HG03575 (cell line): ENCODE measurements around the gene ANKZF1.

Source experiments
- ATAC-seq: cut with Tn5 transposase; IDR thresholded peaks from one replicate; pipeline ENCODE4 v1.9.1; 2021; ENCODE audit not compliant: unreplicated experiment, insufficient number of reproducible peaks, low FRiP score; ENCODE audit errors: extremely low read depth

Gene ANKZF1

GRCh38 chr2:219206328-219207133 lies 23.1 kb upstream of the ANKZF1 start, which contains the start of gene ZFAND2B:
Gene ZFAND2B (plus strand): TSS chr2:219206782. CDS start chr2:219206988, 206 bp downstream.
- peak; percentile 83 for ATAC-seq

GRCh38 chr2:219207134-219207883 lies 22.3 kb upstream of the ANKZF1 start:
- ATAC-seq: no peak

GRCh38 chr2:219207884-219208740 lies 21.5 kb upstream of the ANKZF1 start:
- ATAC-seq: no peak

DNA sequence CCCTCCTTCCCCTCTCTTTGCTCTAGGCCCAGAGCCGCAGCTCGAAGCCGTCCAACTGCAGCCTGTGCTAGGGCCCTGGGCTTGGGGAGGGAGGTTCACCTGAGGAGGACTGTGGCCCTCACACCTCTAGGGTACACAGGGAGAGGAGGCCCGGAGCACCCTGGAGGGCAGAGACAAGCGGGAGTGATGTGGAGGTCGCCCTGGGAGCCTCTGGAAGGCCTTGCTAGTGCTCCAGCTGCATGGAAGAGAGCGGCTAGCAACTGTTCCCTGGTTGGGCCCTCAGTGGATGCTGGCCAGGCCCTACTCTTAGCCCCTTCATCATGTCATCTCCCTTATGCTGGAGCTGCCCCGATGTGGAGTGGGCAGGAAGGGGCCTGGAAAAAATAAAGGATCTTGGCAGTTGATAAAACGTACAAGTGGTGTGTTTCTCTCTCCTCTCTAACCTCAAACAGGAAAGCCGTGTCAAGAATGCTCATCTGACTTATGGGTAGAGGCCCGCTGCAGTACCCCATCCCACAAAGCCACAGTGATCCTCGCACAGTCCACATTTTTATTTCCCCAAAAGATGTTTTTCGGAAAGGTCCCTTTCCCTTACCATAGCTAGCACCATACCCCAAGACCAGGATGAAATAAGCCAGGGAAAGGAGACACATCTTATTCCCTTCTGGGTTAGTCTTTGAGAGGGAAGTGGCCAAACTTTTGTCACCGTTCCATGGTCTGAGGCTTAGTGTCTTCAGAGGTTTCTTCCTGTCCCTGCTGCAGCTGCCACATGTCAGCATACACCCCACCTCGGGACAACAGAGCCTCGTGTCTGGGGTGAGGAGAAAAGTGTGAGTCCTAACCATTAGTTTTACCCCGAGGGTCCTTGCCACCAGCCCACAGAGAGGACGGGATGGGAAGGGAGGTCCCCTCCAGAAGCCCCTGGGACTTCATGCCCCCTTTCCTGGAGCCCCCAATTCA lies 20.1 kb upstream of the ANKZF1 start:
- no peak for ATAC-seq

- no peak for ATAC-seq
Measured at GRCh38 chr2:219210196-219210885, 19.3 kb upstream of the ANKZF1 start.

- ATAC-seq: no peak
Measured at GRCh38 chr2:219210886-219211362, 18.7 kb upstream of the ANKZF1 start.

GRCh38 chr2:219213026-219213415 lies 16.6 kb upstream of the ANKZF1 start:
- ATAC-seq: no peak

GRCh38 chr2:219213486-219214071 lies 16.0 kb upstream of the ANKZF1 start:
- no peak for ATAC-seq

- ATAC-seq: no peak
Measured at GRCh38 chr2:219214141-219214540, 15.5 kb upstream of the ANKZF1 start.

- no peak for ATAC-seq
Measured at GRCh38 chr2:219214786-219215185, 14.8 kb upstream of the ANKZF1 start.

DNA sequence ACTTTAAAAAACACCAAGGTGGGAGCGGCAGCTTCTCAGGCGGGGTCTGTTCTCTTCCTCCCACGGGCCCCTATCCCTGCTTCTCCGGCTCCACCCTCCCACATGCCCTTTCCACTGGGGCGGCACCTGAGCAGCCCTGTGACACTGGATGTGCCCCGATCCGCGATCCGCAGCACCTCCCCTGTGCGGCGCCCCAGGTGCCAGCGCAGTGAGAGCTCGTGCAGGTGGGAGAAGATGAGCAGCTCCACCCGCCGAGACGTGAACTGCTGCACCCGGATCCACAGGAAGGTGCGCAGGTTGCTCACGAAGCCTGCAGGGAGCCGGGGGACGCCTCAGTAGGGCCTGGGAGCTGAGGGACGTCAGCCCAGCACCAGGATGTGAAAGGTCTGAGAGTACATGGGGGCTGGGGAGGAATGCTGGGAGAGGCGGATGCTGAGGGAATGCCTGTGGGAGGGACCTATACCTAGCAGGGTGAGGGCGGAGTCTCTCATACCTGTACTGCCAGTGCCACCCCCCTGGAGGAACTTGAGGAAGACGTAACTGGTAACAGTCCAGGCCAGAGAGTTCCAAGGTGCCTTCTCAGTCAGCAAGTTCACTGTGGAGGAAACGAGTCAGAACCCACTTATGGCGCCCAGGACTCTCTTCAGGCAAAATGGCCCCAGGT lies 13.6 kb upstream of the ANKZF1 start:
- ATAC-seq: no peak

DNA sequence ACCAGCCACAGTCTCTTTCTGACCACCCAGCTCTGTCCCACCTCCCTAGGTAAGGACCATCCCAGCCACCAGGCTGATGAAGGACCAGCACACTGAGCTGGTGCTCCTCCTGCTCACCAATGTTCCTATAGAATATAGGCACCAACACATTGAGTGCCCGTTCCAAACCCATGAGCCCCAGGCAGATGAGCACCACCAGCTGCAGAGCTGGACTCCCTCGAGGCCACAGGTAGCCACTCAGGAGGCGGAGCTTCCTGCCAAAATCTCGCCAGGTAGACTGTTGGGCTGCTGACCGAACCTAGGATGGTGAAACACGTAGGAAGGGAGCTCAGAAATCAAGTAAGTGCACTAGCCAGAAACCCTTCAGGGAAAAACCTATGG lies 13.1 kb upstream of the ANKZF1 start:
- no peak for ATAC-seq

DNA sequence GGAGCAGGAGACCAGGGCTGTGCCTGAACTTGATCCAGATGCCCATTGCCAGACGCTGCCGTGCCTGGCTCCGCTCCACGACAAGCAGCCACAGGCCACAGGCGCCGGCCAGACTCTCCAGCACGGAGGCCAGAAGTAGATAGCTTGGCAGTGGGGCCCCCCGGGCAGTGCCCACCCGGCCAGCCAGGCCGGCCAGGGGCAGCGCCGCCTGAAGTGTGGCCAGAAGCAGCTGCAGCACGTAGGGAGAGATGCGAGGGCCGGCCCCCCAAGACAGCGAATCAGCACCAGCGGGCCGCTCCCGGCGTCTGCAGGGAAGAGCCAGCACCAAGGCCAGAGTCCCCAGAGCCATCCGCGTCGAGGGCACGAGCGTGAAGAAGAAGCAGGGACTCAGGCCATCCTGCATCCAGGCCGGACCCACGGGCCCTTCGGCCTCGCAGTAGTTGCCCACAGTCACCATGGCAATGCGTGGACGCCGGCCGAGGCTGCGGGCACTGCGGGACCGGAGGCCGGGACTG lies 11.3 kb upstream of the ANKZF1 start:
- no peak for ATAC-seq

- no peak for ATAC-seq
Measured at GRCh38 chr2:219218732-219219701, 10.6 kb upstream of the ANKZF1 start, which contains the start of gene ABCB6. Gene ABCB6 (minus strand): TSS chr2:219218958. CDS start chr2:219218673, 285 bp downstream.

- ATAC-seq: no peak
Measured at GRCh38 chr2:219219784-219220532, 9.6 kb upstream of the ANKZF1 start.
